Non-pigmented ciliary epithelial cell (primary cell): Measurements from ENCODE around the gene ENTR1.

ENCODE experiments used
- DNase-seq: peaks from one replicate; pipeline ENCODE4 v3.0.0-alpha.2; 2010; ENCODE audit warnings: low read depth

ENTR1 gene

GRCh38 chr9:136376457-136376856, 34.0 kb downstream of the ENTR1 start:
- no peak for DNase-seq

DNA sequence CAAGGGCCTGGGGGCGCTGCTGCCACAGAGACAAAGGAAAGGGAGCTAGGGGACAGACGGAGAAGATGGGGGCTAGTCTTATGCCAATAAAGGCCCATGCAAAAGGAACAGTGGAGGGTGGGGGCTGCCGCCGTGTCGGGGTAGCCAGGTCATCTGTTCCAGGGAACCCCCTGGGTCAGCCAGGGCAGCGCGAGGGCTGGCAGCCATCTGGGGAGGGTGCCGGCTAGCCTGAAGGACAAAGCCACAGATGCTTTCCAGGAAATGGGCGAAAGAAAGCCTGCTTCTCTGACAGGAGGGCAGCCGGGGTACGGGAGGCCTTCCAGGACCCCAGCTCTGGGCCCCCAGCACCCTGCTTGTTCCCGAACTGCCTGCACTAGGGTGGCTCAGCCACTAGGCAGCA, 35.3 kb downstream of the ENTR1 start:
- no peak for DNase-seq

GRCh38 chr9:136374183-136374575, 36.2 kb downstream of the ENTR1 start:
- no peak for DNase-seq

GRCh38 chr9:136373300-136374182, 36.9 kb downstream of the ENTR1 start, which contains the start of gene CARD9:
TSS of gene CARD9 (minus strand) at chr9:136373669. CDS start at chr9:136372078, 1,591 bp downstream.
- no peak for DNase-seq

DNA sequence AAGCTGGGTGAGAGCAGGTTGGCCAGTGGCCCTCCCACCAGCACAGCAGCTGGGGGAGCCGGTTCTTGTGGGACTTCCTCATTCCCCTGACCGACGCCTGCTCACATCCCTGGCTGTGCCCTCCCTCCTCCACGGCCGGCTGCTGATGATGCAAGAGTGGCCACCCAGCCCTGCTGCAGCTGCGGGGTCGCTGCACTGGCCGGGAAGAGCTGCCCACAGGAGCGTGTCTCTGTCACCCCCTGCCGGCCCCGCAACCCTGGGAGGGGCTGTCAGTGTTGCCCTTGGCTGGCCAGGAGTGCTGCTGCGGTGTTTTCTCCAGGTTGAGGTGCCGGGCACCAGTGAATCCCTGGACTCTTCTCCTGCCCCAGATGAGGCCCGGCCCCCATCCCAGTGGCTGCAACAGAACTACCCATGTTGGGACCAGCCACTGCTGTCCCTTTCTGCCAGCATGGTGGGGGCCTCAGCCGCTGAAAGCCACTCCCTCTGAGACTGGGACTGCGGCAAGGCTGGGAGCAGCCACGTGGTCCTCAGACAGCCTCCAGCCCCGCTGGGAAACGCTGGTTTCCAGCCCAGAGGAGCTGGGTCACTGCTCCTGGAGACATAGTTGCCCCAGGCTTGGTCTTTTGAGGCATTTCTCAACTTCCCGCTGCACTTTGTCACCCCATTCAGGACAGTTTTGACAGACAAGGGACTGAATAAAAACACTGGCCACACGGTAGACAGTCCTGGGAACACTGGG, 37.7 kb downstream of the ENTR1 start:
- DNase-seq, result peak; percentile 15

- DNase-seq, result no peak
These were observed 38.4 kb downstream of the ENTR1 start for GRCh38 chr9:136372006-136372405.

- no peak for DNase-seq
These were observed 38.9 kb downstream of the ENTR1 start for GRCh38 chr9:136371533-136371880.

GRCh38 chr9:136370687-136371532, 39.5 kb downstream of the ENTR1 start:
- DNase-seq, result no peak

GRCh38 chr9:136370037-136370436, 40.4 kb downstream of the ENTR1 start:
- no peak for DNase-seq

DNA sequence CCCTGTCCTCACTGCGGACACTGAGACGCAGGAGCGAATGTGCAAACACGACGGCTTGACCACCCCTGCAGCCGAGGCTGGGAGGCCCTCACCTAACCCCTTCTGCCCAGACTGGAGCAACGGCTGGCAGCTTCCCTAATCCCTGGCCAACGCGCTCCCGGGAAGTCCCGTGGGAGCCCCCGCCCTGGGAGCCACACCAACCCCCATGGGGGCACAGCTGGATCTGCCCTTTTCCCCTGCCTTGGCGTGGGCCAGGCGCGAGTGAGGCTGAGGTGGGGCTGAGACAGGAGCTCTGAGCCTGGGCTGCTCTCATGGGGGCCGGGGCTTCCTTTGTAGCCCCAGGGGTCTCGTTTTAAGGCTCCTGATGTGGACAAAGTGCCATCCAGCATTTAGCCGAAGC, 42.2 kb downstream of the ENTR1 start:
- no peak for DNase-seq

- no peak for DNase-seq
These were observed 42.9 kb downstream of the ENTR1 start for GRCh38 chr9:136367296-136368145.

- DNase-seq, result no peak
These were observed 43.6 kb downstream of the ENTR1 start for GRCh38 chr9:136366826-136367225.

GRCh38 chr9:136365775-136366222, 44.6 kb downstream of the ENTR1 start:
- DNase-seq, result no peak

- no peak for DNase-seq
These were observed 45.3 kb downstream of the ENTR1 start for GRCh38 chr9:136364942-136365774.

- no peak for DNase-seq
These were observed 46.3 kb downstream of the ENTR1 start for GRCh38 chr9:136363949-136364748.

GRCh38 chr9:136363106-136363948, 47.1 kb downstream of the ENTR1 start, which contains the start of gene DNLZ:
TSS of gene DNLZ (minus strand) at chr9:136363744. CDS start at chr9:136363714, 30 bp downstream.
- peak; percentile 75 for DNase-seq

DNA sequence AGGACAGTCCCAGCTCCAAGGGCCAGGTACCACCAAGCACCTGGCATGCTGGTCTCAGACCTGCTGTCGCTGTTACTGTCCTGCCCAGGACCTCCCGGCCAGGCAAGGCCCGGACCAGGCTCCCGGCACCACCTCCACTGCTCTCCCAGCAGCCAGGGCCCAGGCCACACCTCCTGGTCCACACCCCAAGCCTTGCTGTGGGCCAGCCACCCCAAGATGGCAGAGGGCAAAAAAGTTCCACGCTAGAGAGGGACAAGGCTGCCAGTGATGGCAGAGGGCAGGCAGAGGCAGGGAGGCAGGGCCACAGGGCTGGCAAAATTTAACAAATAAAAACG, 48.0 kb downstream of the ENTR1 start:
- DNase-seq, result no peak

- DNase-seq, result no peak
These were observed 48.5 kb downstream of the ENTR1 start for GRCh38 chr9:136361754-136362449.
